ENCODE results near the gene NDUFV3.
"Not testable (repeated sequence)": the region's sequence is repeated elsewhere in the genome, so short reads cannot be mapped to it uniquely, and the experiment has no call there.

DNA sequence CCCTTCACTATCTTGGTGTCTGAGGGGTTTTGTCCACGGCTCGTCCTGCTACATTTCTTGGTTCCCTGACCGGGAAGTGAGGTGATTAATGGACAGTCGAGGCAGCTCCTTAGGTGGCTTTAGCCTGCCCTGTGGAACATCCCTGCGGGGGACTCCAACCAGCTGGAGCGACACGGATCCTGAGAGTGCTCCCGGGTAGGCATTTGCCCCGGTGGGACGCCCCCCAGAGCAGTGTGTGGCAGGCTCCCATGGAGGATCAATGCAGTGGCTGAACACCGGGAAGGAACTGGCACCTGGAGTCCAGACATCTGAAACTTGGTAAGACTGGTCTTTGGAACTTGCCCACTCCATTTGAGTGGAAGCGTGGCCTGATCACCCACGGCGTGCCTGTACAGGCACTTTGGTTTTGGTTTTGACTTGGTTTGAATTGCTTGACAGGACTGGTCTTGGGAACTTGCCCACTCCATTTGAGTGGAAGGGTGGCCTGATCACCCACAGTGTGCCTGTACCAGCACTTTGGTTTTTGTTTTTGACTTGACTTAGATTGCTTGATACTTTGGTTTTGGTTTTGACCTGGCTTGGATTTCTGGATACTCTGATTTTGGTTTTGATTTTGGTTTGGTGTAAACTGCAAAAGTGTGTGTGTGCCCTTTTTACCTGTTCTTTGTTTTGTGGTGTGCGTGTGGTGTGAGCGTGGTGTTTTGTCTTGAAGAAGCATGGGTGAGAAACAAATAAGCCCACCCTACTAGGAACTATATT is 39.4 kb downstream of the NDUFV3 start:
- TF ChIP-seq CTCF (IDR thresholded peaks at IDR 0.05); POLR2A (IDR thresholded peaks at IDR 0.05); EP300 (IDR thresholded peaks at IDR 0.05; ENCODE audit: low read depth); POLR2AphosphoS5 (IDR thresholded peaks at IDR 0.05): not testable (repeated sequence)

Data from transverse colon (tissue), 4 donors.